ENCODE results near the gene GRM5.

DNA sequence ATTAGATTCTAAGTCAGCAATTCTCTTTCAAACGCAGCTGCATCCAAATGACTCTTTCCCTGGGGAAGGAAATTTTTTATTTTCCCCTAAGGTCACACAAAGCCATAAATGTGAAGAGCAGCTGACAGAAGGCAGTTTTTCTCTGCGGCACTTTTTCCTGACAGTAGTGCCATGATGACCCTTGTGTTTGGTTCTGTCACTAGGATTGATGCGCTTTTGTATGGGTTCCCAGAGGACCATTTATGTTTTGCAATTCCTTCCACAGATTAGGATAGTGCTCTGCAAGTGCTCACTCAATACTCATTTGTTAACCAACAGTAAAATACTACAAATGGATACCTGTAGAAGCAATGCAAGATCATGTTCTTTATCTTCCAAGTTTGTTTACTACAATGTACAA is 368.6 kb downstream of the GRM5 start:
- TF ChIP-seq TAF1 (IDR thresholded peaks at IDR 0.05; ENCODE audit: low read depth, low read length) (no peak), POLR2A (IDR thresholded peaks at IDR 0.05; ENCODE audit: low read depth, low read length) (no peak), POLR2AphosphoS5 (IDR thresholded peaks at IDR 0.05; ENCODE audit: low read depth, low read length) (no peak), PAX5 (IDR thresholded peaks at IDR 0.05; ENCODE audit: insufficient read depth, low read length, severe bottlenecking) (no peak)
